Upper lobe of left lung (tissue), 4 donors: Measurements from ENCODE around the gene S100A4.

Experiments used
- CTCF ChIP-seq, 6 experiments: fragments of 450-650 bp in 4 of 6; fragments of 200-600 bp in 2 of 6; sonication (generic) in 2 of 6; IDR thresholded peaks; one replicate each; pipeline ENCODE4 v1.5.1; 2016 to 2019; ENCODE audit warnings: antibody characterized with exemption in 6 of 6
- POLR2A ChIP-seq, 4 donors: fragments of 450-650 bp; IDR thresholded peaks; one replicate each; pipeline ENCODE4 v1.5.1; 2016 to 2017; ENCODE audit warnings: antibody characterized with exemption in 4 of 4, mild to moderate bottlenecking in 2 of 4
- POLR2AphosphoS5 ChIP-seq, 2 donors: sonication (generic); formaldehyde crosslinking; IDR thresholded peaks; one replicate each; pipeline ENCODE4 v1.5.1; 2017; ENCODE audit warnings: antibody characterized with exemption in 2 of 2

- TF ChIP-seq CTCF (IDR thresholded peaks at IDR 0.05) (no peak), POLR2AphosphoS5 (IDR thresholded peaks at IDR 0.05) (peak in 1 of 2 donors; percentile 17), POLR2A (IDR thresholded peaks at IDR 0.05) (no peak)
Measured at GRCh38 chr1:153536671-153537375, 8.8 kb downstream of the S100A4 start.
